Measurements from ENCODE around the gene NXT1.

- no peak for TF ChIP-seq CTCF (conservative IDR thresholded peaks at IDR 0.05; ENCODE audit: low read length)
- no peak for TF ChIP-seq EZH2phosphoT487 (IDR thresholded peaks at IDR 0.05; ENCODE audit: borderline replicate concordance, low read depth, low read length)
These were observed 15.8 kb downstream of the NXT1 start for GRCh38 chr20:23366384-23366783.
